OCI-LY7 (cell line): ENCODE data around the gene PPARGC1A.

Experiments
- CTCF ChIP-seq: fragments of 200-600 bp; sonication (generic); conservative IDR thresholded peaks from 2 replicates; pipeline ENCODE4 v1.5.1; 2014; ENCODE audit warnings: mild to moderate bottlenecking, antibody characterized with exemption, low read length, moderate library complexity, mixed read lengths
- EZH2phosphoT487 ChIP-seq: fragments of 200-600 bp; sonication (generic); IDR thresholded peaks from 2 replicates; pipeline ENCODE4 v1.6.1; 2018; ENCODE audit warnings: low read depth, borderline replicate concordance, mild to moderate bottlenecking, mixed run types, antibody characterized with exemption, low read length, moderate library complexity, mixed read lengths

DNA sequence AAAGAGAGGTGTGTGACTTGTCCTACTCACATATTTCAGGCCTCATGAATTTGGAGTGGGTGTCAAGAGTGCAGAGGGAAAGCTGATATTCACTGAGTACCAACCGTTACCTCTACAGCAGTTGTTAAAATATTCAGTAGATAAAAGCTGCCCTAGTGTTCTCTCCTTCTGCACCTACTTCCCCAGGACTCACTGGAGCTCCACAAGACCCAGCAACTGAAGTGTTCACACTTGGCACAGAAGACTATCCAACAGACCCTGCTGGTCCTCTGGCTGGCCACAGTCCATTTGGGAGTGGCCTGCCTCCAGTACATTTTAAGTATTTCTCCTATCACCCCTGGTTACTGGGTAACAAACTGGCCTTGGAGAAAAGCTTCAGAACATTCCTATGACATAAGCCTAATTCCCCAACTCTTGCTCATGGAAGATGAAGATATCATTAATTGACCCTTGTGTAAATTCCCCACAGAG lies 70.8 kb downstream of the PPARGC1A start:
- TF ChIP-seq CTCF (no peak), EZH2phosphoT487 (no peak)
